H1 (cell line): ENCODE results near the gene ZNF770.

Experiments used
- ATF3 ChIP-seq: IDR thresholded peaks from 2 replicates; pipeline ENCODE4 v1.6.1; 2011; ENCODE audit warnings: low read depth, mild to moderate bottlenecking, low read length; ENCODE audit not compliant: insufficient read depth
- CHD2 ChIP-seq: IDR thresholded peaks from 2 replicates; pipeline ENCODE4 v1.6.1; 2012; ENCODE audit warnings: low read length, improper control_type of control experiment
- CTCF ChIP-seq, 3 experiments: IDR thresholded peaks; 1 replicate in 2 of 3; 2 replicates in 1 of 3; pipeline versions ENCODE4 v1.5.1 to v1.6.1; 2011; ENCODE audit warnings: low read length in 3 of 3, mild to moderate bottlenecking in 3 of 3, inconsistent platforms in 2 of 3, low read depth in 1 of 3, moderate library complexity in 1 of 3; ENCODE audit not compliant: insufficient read depth in 1 of 3; ENCODE audit errors: control extremely low read depth in 1 of 3
- EZH2 ChIP-seq: fragments of 200-600 bp; sonication (generic); IDR thresholded peaks from 2 replicates; pipeline ENCODE4 v1.7.1; 2012; ENCODE audit warnings: low read depth, mild to moderate bottlenecking, moderate library complexity, low read length, inconsistent platforms; ENCODE audit not compliant: severe bottlenecking
- HDAC6 ChIP-seq: IDR thresholded peaks from one replicate; pipeline ENCODE4 v1.7.1; 2012; ENCODE audit warnings: low read depth, mild to moderate bottlenecking, inconsistent platforms, low read length, moderate library complexity
- JUND ChIP-seq: IDR thresholded peaks from 2 replicates; pipeline ENCODE4 v1.6.1; 2011; ENCODE audit warnings: mild to moderate bottlenecking, improper control_type of control experiment, low read length
- POLR2A ChIP-seq, 2 experiments: IDR thresholded peaks; 1 replicate in 1 of 2; 2 replicates in 1 of 2; pipeline ENCODE4 v1.6.1; 2011; ENCODE audit warnings: low read depth in 2 of 2, low read length in 2 of 2, mild to moderate bottlenecking in 2 of 2; ENCODE audit errors: control extremely low read depth in 1 of 2
- POLR2AphosphoS5 ChIP-seq: IDR thresholded peaks from 2 replicates; pipeline ENCODE4 v1.6.1; 2011; ENCODE audit warnings: low read depth, low read length
- RFX5 ChIP-seq: IDR thresholded peaks from 2 replicates; pipeline ENCODE4 v1.6.1; 2011; ENCODE audit warnings: low read depth, low read length, improper control_type of control experiment, borderline replicate concordance
- SIN3A ChIP-seq, 2 experiments: IDR thresholded peaks in 1 of 2; conservative IDR thresholded peaks in 1 of 2; 2 replicates each; pipeline ENCODE4 v1.6.1; 2011 to 2012; ENCODE audit warnings: low read length in 2 of 2, improper control_type of control experiment in 1 of 2, low read depth in 1 of 2, mild to moderate bottlenecking in 1 of 2
- SUZ12 ChIP-seq: fragments of 200-600 bp; sonication (generic); IDR thresholded peaks from 2 replicates; pipeline ENCODE4 v1.6.1; 2012; ENCODE audit warnings: mild to moderate bottlenecking, inconsistent platforms, low read length, moderate library complexity, mixed read lengths
- ZNF274 ChIP-seq: IDR thresholded peaks from 2 replicates; pipeline ENCODE4 v1.7.0; 2012; ENCODE audit warnings: low read length, borderline replicate concordance; ENCODE audit errors: extremely low read depth

- TF ChIP-seq JUND (no peak), ATF3 (no peak), SIN3A (conservative IDR thresholded peaks at IDR 0.05 in 1 of 2, IDR thresholded peaks at IDR 0.05 in 1 of 2; ENCODE audit: low read depth in 1 of 2, low read length in 2 of 2) (no peak), CHD2 (no peak), POLR2A (IDR thresholded peaks at IDR 0.05; ENCODE audit: control extremely low read depth in 1 of 2, low read depth in 2 of 2, low read length in 2 of 2) (no peak), CTCF (IDR thresholded peaks at IDR 0.05; ENCODE audit: control extremely low read depth in 1 of 3, insufficient read depth in 1 of 3, low read depth in 1 of 3, low read length in 3 of 3) (no peak), POLR2AphosphoS5 (no peak), ZNF274 (no peak), HDAC6 (no peak), SUZ12 (no peak), EZH2 (no peak), RFX5 (no peak)
Observed at GRCh38 chr15:35000511-35000910, 12.4 kb upstream of the ZNF770 start.
